Measurements from ENCODE around the gene HEMGN.
A peak's percentile ranks its signal among the peaks of the same experiment; 100 is the strongest.

HEMGN gene, protein sequence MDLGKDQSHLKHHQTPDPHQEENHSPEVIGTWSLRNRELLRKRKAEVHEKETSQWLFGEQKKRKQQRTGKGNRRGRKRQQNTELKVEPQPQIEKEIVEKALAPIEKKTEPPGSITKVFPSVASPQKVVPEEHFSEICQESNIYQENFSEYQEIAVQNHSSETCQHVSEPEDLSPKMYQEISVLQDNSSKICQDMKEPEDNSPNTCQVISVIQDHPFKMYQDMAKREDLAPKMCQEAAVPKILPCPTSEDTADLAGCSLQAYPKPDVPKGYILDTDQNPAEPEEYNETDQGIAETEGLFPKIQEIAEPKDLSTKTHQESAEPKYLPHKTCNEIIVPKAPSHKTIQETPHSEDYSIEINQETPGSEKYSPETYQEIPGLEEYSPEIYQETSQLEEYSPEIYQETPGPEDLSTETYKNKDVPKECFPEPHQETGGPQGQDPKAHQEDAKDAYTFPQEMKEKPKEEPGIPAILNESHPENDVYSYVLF

DNA sequence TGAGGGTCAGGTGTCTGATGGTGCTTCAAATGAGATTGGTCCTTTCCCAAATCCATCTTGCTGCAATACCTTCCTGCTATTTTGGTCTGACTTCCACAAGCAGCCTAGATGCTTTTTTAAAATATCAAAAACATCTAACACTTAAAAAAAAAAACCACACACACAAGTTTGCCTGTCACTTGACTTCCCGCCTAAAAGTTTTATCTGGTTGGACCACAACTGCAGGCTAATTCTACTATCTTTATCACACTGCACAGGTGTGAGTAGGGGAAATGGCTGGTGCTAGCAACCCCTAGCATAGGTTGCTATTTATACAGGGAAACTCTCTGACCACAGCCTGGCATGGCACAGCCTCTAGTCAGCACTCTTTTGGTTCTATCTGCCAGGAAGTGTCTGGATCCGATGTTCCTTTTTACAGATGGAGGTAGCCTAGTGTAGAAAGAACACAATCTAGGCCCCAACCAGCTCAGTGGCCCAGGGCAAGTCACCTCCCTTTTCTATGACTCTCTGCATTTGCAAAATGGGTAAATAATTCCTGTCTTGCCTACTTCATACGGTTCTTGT is at the start of gene HEMGN:
Gene HEMGN (minus strand): TSS at position 92 of the 564 bp plus-strand sequence. CDS start 36 bp downstream, at position 56.
- Histone ChIP-seq H3K4me3 (ENCODE audit: low read depth in 1 of 2, low read length in 2 of 2) (no peak within 1 kb of the TSS), H3K4me1 (ENCODE audit: insufficient read depth, low read length) (no peaks in the 10 kb centered on the region), H3K9me3 (ENCODE audit: low read length) (no peaks in the 10 kb centered on the region), H3K27me3 (ENCODE audit: control insufficient read depth in 1 of 2, insufficient read depth in 2 of 2, low read length in 2 of 2) (no peaks in the 10 kb centered on the region), H3K27ac (ENCODE audit: low read depth, low read length) (no peak within 1 kb of the TSS), H3K9ac (ENCODE audit: low read length) (no peak within 1 kb of the TSS), H3K36me3 (ENCODE audit: insufficient read depth, low read length) (no peaks in the 10 kb centered on the region)

DNA sequence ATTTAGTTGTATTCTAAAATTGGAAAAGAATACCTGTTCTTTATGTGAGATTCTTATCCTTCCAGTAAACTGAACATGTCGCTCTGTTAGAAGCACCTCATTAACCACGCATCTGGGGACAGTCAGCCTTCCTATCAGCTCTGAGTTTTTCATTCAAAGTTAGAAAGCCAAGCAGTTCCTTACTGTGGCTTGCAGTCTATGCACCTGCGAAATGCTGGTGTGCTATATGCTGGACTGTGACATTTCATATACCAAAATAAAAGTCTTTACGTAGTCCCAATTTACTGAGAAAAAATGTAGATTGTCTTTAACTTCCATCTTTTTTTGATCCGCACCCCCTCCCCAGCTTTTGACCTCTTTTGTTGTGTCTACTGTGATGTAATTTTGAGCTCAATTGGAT is 49.5 kb upstream of the HEMGN start:
- Histone ChIP-seq H3K27ac (ENCODE audit: low read depth, low read length) (peak overlapping the region; percentile 34), H3K4me1 (ENCODE audit: insufficient read depth, low read length) (peaks cover 73% of the 10 kb centered on the region), H3K36me3 (ENCODE audit: insufficient read depth, low read length) (no peaks in the 10 kb centered on the region), H3K9me3 (ENCODE audit: low read length) (no peaks in the 10 kb centered on the region), H3K4me3 (ENCODE audit: low read depth in 1 of 2, low read length in 2 of 2) (no peak overlapping the region), H3K27me3 (ENCODE audit: control insufficient read depth in 1 of 2, insufficient read depth in 2 of 2, low read length in 2 of 2) (no peaks in the 10 kb centered on the region), H3K9ac (ENCODE audit: low read length) (no peak overlapping the region)

DNA sequence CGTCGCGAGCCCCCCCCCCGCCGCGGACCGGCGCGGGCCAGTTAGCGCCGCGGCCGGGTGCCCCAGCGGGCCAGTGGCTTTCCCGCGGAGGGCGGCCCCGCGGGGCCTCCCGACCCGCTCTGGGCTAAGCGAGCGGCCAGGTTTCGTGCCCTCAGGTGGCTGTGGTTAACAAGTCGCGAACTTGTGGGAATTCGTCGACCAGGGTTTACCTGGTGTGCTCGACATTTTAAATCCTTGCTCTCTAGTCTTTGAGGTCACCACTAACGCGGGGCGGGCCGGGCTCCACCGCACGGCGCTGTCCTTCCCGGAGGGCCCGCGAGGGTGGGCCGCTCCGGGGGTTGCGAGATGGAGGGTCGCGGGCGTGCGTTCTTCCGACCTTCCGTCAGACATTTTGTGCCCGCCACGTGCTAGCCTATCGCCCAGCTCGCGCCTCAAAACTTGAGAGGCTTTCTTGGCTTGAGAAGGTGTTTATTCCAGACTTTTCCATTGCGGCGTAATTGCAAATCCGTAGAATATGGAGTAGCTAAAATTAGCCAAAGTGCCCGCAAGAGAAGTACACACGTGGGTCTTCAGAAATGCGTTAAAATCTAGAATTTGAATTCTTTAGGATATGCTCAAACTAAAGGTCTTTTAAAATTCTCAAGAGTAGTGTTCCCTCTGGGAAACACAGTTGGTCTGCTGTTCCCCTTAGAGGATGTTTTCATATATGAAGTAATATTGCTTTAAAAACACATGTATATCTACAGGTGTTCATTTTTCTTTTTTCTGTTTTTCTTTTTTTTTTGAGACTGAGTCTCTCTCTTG is 47.3 kb upstream of the HEMGN start:
- peak overlapping the region; percentile 76 for H3K27ac ChIP-seq (ENCODE audit: low read depth, low read length)

DNA sequence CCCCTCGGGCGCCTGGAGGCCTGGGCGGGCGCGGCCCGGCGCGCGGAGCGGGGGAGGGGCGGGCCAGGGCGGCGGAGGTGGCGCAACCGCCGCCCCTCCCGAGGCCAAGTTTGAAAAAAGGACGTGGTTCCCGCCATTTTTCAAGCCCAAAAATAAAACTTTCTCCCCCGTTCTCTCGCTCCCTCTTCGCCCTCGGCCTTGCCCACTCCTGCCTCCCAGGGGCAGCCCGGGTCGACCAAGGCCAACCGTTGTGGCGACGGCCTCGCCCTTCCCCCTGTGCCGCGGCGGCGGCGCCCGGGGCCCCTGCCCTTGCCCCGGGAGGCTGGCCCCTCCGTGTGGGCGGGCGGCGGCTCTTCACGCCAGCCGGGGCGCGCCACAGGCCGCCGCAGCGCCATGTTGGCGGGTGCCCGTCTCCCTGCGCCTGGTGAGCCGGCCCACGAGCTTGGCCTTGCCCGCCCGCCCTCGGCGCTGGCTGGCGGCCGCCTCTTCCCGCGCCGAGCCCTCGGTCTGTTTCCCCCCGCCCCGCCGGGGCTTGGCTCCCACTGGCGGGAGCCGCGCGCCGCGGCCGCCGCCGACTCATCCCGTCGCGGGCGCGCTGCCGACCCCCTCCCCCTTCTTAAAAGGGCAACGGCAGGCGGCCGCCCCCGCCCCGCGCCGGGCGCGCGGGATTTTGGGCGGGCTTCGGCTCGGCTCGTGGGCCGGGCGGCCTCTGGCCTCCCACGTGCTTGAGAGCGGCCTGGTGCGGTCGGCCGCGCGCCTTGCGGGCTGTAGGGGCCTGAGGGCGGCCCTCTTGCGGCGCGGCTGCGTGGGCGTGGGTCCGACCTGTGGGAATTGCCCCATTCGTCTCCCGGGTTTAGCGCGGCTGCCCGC is 46.5 kb upstream of the HEMGN start:
- H3K4me1 ChIP-seq (ENCODE audit: insufficient read depth, low read length), result peaks cover 63% of the 10 kb centered on the region
- no peaks in the 10 kb centered on the region for H3K9me3 ChIP-seq (ENCODE audit: low read length)
- H3K4me3 ChIP-seq (ENCODE audit: low read depth in 1 of 2, low read length in 2 of 2), result peak overlapping the region; percentile 76 to 84
- no peaks in the 10 kb centered on the region for H3K27me3 ChIP-seq (ENCODE audit: control insufficient read depth in 1 of 2, insufficient read depth in 2 of 2, low read length in 2 of 2)
- peak overlapping the region; percentile 78 for H3K9ac ChIP-seq (ENCODE audit: low read length)
- no peaks in the 10 kb centered on the region for H3K36me3 ChIP-seq (ENCODE audit: insufficient read depth, low read length)
- peak overlapping the region; percentile 92 for H3K27ac ChIP-seq (ENCODE audit: low read depth, low read length)

More for the DNA sequence above, 47.3 kb upstream of the HEMGN start:
- Histone ChIP-seq H3K4me1 (ENCODE audit: insufficient read depth, low read length) (peaks cover 67% of the 10 kb centered on the region), H3K27me3 (ENCODE audit: control insufficient read depth in 1 of 2, insufficient read depth in 2 of 2, low read length in 2 of 2) (no peaks in the 10 kb centered on the region), H3K36me3 (ENCODE audit: insufficient read depth, low read length) (no peaks in the 10 kb centered on the region), H3K9me3 (ENCODE audit: low read length) (no peaks in the 10 kb centered on the region), H3K9ac (ENCODE audit: low read length) (no peak overlapping the region), H3K4me3 (ENCODE audit: low read depth in 1 of 2, low read length in 2 of 2) (peak overlapping the region; percentile 76 to 84)

DNA sequence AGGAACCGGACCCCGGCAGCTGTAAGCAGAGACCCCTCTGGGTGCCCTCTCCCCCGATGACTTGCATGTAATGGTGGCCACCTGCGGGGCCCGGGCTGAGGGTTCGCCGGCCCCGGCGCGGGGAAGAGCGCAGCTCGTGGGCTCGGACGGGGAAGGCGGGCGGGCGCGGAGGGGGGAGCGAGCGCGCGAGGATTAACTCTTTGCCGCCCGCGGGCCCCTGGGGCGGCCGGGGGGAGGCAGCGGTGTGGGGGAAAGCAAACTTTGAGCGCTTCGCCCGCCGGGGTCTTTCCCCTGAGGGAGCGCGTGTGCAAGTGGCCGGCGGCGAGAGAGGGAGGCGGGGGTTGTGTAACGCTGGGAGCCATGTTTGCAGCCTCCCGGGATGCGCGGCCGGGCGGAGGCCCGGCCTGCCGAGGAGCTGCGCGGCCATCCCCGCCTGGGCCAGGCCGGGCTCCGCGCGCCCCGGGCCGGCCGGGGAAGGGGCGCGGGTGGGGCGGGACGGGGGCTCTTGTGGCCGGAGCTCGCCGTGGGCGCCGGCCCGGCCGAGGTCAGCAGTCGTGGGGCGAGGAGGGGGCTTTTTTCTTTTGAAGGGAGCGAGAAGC is 45.7 kb upstream of the HEMGN start:
- H3K27ac ChIP-seq (ENCODE audit: low read depth, low read length), result peak overlapping the region; percentile 92
- no peaks in the 10 kb centered on the region for H3K36me3 ChIP-seq (ENCODE audit: insufficient read depth, low read length)
- H3K9ac ChIP-seq (ENCODE audit: low read length), result no peak overlapping the region
- peaks cover 57% of the 10 kb centered on the region for H3K4me1 ChIP-seq (ENCODE audit: insufficient read depth, low read length)
- no peaks in the 10 kb centered on the region for H3K9me3 ChIP-seq (ENCODE audit: low read length)
- H3K27me3 ChIP-seq (ENCODE audit: control insufficient read depth in 1 of 2, insufficient read depth in 2 of 2, low read length in 2 of 2), result no peaks in the 10 kb centered on the region
- peak overlapping the region; percentile 76 to 84 for H3K4me3 ChIP-seq (ENCODE audit: low read depth in 1 of 2, low read length in 2 of 2)

DNA sequence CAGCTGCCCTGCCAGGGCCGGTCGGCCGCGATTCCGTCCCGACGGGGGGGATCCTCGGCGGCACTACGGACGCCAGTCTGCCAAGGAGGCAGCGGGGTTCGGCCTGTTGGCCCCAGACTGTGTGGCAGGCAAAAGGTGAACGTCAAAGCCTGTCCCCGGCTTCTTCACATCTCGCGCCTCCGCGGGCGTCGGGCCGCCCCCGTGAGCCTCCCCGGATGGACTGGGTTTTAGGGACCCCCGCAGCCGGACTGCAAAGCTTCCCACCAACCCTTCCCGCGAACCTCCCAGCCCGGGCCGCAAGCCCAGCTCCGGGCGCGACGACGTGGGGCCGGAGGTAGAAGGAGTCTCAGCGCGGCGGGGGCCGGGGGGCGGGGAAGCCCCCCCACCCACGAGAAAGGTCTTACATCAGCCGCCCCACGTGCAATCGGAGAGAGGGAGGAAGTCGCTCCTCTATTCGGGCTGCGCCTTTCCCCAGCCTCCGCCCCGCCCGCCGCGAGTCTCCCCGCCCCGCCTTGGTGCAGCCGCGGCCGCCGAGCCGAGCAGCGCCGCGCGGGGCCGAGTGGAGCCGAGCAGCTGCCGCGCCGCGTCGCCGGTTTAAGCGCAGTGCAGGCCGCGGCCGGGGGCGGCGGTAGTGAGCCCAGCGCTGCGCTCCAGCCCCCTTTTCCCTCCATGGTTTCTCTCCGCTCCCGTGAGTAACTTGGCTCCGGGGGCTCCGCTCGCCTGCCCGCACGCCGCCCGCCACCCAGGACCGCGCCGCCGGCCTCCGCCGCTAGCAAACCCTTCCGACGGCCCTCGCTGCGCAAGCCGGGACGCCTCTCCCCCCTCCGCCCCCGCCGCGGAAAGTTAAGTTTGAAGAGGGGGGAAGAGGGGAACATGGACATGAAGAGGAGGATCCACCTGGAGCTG is 45.0 kb upstream of the HEMGN start, which contains the start of gene ANP32B:
Gene ANP32B (plus strand): TSS at position 659 of the 906 bp plus-strand sequence. CDS start 215 bp downstream, at position 874.
- Histone ChIP-seq H3K27ac (ENCODE audit: low read depth, low read length) (peak within 1 kb of the TSS; percentile 92), H3K9me3 (ENCODE audit: low read length) (no peaks in the 10 kb centered on the region), H3K4me3 (ENCODE audit: low read depth in 1 of 2, low read length in 2 of 2) (peak within 1 kb of the TSS; percentile 76 to 84), H3K27me3 (ENCODE audit: control insufficient read depth in 1 of 2, insufficient read depth in 2 of 2, low read length in 2 of 2) (no peaks in the 10 kb centered on the region), H3K4me1 (ENCODE audit: insufficient read depth, low read length) (peaks cover 54% of the 10 kb centered on the region), H3K36me3 (ENCODE audit: insufficient read depth, low read length) (no peaks in the 10 kb centered on the region), H3K9ac (ENCODE audit: low read length) (peak within 1 kb of the TSS; percentile 78)

DNA sequence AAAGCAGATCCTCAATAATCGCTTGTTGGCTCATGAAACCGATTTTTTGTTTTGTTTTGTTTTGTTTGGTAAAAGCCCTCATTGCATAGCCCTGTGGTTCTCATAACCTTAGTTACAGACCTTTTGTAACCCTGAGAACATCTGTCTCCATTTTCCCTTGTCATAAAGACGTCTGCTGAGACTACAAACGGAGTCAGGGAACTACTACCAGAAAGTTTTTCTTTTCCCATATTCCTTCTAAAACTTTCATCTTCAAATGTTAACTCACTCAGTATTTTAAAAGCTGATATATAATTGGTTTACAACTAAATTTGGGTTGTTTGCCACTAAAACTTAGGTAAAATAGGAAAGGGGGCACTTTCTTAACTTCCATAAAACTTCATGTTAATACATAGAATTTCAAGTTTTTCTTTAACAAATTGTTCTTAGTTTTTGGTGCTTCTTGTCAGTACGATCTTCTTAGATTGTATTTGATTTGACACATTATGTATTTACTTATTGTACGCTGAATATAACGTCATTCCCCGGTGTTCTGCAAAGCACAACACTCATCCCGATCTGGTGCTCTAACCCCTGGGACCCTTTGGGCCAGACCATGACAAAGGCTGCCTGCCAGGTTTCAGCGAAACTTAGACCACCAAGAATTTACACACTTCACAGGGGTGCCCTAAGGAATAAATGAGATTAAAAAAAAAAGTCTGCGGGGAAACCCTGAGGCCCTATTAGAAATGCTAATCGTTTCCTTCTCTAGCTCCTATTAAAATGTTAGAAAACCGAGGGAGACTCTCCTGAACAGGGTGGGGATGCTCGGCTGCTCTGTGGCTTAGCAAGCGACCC is 44.1 kb upstream of the HEMGN start:
- peak overlapping the region; percentile 77 for H3K27ac ChIP-seq (ENCODE audit: low read depth, low read length)
- H3K27me3 ChIP-seq (ENCODE audit: control insufficient read depth in 1 of 2, insufficient read depth in 2 of 2, low read length in 2 of 2), result no peaks in the 10 kb centered on the region
- H3K4me3 ChIP-seq (ENCODE audit: low read depth in 1 of 2, low read length in 2 of 2), result peak overlapping the region; percentile 70 to 76
- no peaks in the 10 kb centered on the region for H3K36me3 ChIP-seq (ENCODE audit: insufficient read depth, low read length)
- peak overlapping the region; percentile 76 for H3K9ac ChIP-seq (ENCODE audit: low read length)
- H3K4me1 ChIP-seq (ENCODE audit: insufficient read depth, low read length), result peaks cover 46% of the 10 kb centered on the region
- no peaks in the 10 kb centered on the region for H3K9me3 ChIP-seq (ENCODE audit: low read length)

DNA sequence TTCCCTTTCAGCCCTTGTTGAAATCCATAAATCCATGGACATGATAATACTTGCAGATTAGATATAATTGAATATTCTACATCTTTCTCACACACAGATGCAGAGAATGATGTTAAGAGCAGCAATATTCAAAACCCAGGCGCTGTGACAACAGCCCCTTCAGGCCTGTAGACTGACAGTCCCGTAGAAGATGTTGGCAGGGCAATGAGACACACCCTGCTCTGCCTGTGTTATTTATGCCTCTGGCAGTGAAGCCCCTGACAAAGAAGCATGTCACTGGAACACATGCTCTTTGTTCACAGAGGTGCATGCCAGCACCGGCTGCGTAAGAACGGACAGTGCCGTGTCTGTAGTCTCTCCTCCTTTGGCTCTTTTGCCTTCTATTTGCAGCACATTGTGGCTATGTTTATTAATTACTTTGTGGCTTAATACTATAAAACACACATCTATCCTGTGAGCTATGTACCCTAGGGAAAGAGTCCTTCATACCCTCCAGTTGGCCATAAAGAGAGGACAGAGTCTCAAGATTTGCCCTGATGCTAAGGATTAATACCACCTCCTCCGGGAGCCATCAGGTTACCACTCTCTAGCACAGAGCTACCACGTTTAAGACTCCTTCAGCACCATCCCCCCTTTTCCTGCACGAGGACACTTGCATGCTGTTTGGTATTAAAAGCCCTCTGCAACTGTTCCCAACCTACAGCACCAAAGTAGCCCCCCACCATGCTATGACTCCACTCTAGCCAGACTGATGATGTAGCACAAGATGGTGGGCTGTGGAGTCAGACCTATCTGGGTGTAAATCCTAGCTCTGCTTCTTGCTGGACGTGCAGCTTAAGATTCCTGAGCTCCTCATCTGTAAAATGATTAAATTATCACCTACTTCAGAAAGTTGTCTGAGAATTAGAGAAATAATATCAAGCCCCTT is 43.2 kb upstream of the HEMGN start:
- Histone ChIP-seq H3K27me3 (ENCODE audit: control insufficient read depth in 1 of 2, insufficient read depth in 2 of 2, low read length in 2 of 2) (no peaks in the 10 kb centered on the region), H3K27ac (ENCODE audit: low read depth, low read length) (no peak overlapping the region), H3K9ac (ENCODE audit: low read length) (no peak overlapping the region), H3K4me1 (ENCODE audit: insufficient read depth, low read length) (peaks cover 37% of the 10 kb centered on the region), H3K9me3 (ENCODE audit: low read length) (no peaks in the 10 kb centered on the region), H3K36me3 (ENCODE audit: insufficient read depth, low read length) (no peaks in the 10 kb centered on the region), H3K4me3 (ENCODE audit: low read depth in 1 of 2, low read length in 2 of 2) (no peak overlapping the region)

DNA sequence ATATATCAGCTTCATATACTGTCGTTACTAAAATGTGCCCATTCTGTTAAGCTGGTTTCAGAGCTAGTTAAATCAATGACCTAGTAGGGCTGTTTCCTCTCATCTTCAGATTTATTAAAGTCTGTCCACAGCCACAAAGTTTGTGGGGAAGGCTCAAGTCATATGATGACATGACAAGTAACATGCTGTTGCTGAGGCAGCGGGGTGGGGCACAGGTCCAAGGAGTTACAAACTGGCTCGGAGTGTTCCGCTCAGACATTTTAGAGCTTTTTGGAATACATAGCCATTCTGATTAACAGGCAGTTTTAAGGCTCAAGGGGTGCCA is 42.5 kb upstream of the HEMGN start:
- no peak overlapping the region for H3K4me3 ChIP-seq (ENCODE audit: low read depth in 1 of 2, low read length in 2 of 2)
- H3K27me3 ChIP-seq (ENCODE audit: control insufficient read depth in 1 of 2, insufficient read depth in 2 of 2, low read length in 2 of 2), result no peaks in the 10 kb centered on the region
- no peaks in the 10 kb centered on the region for H3K36me3 ChIP-seq (ENCODE audit: insufficient read depth, low read length)
- peaks cover 30% of the 10 kb centered on the region for H3K4me1 ChIP-seq (ENCODE audit: insufficient read depth, low read length)
- H3K9ac ChIP-seq (ENCODE audit: low read length), result no peak overlapping the region
- H3K27ac ChIP-seq (ENCODE audit: low read depth, low read length), result no peak overlapping the region
- H3K9me3 ChIP-seq (ENCODE audit: low read length), result no peaks in the 10 kb centered on the region

Measured in muscle layer of colon (tissue), 2 donors.